ENCODE measurements around the gene CBFA2T2. TPM values are rescaled to one million over a fixed set of nuclear protein-coding genes. Genes with fewer than 3 reads are reported as not detected.

Gene CBFA2T2
- total RNA-seq, 2 experiments from 2014 or later: 19.2 to 20.3 TPM

DNA sequence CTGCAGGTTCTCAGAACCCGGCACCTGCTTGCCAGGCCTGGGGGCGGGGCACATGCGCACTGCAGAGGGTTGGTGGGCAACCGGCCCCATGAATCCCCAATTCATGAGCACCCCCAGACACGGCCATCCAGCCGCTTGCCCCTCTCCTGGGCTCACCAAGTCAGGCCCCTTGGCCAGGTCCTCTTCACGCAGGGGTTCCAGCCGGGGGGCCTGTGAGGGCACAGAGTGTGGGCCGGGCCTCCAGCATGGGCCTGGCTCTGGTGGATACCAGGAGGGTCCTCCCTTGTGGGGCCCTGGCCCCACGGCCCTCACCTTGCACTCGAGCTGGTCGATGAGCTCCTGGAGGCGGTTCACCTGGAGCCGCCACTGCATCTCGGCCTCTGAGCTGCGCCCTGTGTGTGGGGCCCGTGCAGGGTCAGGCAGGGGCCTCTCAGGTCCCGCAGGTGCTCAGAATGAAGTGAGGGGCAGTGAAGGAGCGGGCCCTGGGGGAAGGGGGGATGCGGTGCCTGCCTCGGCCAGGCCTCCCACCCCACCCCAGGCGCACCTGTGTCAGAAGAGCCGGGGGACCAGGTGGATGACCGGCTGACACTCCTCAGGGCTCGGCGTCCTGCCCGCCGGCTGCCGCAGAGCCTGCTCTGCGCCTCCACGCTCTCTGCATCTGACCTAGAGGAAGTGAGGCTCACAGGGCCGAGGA, 169.6 kb downstream of the CBFA2T2 start:
- no peak overlapping the region for H3K4me3 Mint-ChIP-seq
- CTCF ChIA-PET: no interaction called here
- H3K27me3 Mint-ChIP-seq: no peaks in the 10 kb centered on the region
- POLR2A ChIA-PET: no interaction called here
- peaks cover 4% of the 10 kb centered on the region for H3K36me3 Mint-ChIP-seq (ENCODE audit: low read depth)
- DNase-seq: no peak
- peaks cover 20% of the 10 kb centered on the region for H3K4me1 Mint-ChIP-seq
- no peak overlapping the region for H3K27ac Mint-ChIP-seq
- H3K9me3 Mint-ChIP-seq: no peaks in the 10 kb centered on the region

DNA sequence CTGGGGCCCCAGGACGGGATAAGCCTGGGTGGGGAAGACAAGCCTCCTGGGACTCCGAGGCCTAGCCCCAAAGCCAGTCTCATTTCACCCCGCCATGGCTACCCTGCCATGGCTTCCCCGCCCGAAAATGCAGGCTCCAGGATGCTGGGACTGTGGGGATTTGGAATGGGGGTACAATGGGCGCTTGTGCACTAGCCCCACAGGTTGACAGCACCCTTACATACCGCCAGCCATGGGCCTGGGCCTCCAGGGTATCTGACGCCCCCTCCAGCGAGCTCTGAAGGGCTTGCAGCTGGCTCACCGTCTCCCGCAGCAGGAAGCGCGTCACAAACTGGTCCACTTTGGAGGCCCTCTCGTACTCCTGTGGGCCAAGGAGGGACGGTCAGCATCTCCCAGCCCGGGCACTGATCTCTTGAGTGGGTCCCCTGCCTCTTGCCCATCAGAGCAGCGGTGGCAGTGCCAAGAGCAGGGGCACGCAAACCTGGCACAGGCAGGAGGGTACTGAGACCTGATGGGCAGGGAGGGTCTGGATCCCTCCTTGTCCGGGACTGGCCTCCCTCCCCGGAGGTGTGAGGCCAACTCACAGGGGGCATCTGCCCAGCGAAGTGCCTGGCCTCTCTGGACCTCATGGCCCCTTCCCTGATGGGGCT, 170.3 kb downstream of the CBFA2T2 start:
- H3K27me3 Mint-ChIP-seq: no peaks in the 10 kb centered on the region
- CTCF ChIA-PET: no interaction called here
- peaks cover 7% of the 10 kb centered on the region for H3K36me3 Mint-ChIP-seq (ENCODE audit: low read depth)
- peaks cover 26% of the 10 kb centered on the region for H3K4me1 Mint-ChIP-seq
- POLR2A ChIA-PET: interaction anchor here (1.2 to 16.8 kb wide), 3 partner anchors 8 to 73 kb away, joined by 3 to 312 read pairs (median 7); no protein-coding TSS in a partner anchor
- H3K27ac Mint-ChIP-seq: no peak overlapping the region
- no peak overlapping the region for H3K4me3 Mint-ChIP-seq
- no peak for DNase-seq
- H3K9me3 Mint-ChIP-seq: no peaks in the 10 kb centered on the region

DNA sequence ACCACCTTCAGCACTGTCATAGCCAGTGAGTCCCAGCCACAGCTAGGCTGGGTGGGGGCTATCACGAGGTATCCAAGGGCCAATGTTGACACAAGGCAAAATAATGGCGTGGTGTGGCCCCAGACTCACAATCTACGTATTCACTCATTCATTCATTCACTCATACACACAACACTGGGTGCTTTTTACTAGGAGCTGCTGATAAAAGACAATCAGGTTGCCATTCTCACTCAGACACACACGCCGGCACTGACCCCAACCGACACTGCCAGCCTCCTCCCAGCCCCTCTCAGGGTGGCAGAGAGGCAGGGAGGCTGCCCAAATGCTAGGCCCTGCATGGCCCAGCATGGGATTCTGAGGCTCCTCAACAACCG, 170.8 kb downstream of the CBFA2T2 start:
- Mint-ChIP-seq H3K4me3 (no peak overlapping the region), H3K4me1 (peaks cover 31% of the 10 kb centered on the region), H3K36me3 (ENCODE audit: low read depth) (peaks cover 7% of the 10 kb centered on the region), H3K27ac (no peak overlapping the region), H3K9me3 (no peaks in the 10 kb centered on the region), H3K27me3 (no peaks in the 10 kb centered on the region)
- CTCF ChIA-PET: no interaction called here
- no peak for DNase-seq
- POLR2A ChIA-PET: interaction anchor here (0.7 to 16.8 kb wide), 4 partner anchors 9 to 72 kb away, joined by 3 to 312 read pairs (median 6); no protein-coding TSS in a partner anchor

DNA sequence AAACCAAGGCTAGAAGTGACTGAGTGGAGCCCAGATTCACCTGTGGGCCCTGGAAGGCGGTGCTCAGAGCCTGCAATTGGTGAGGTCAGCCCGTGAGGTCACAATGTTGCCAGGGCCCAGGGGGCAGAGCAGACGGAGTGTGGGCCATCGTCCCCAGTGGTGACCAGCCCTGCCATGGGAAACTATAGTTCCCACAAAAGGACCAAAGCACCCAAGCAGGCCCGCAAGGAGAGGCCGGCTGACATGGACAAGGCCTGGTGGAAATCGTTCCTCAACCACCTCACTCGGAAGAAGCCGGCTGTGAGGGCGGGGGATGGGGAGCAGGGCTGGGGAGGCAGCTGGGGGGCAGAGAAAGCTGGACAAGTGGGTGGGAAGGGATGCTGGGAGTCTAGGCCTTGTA, 172.3 kb downstream of the CBFA2T2 start, which contains the start of gene C20orf144:
Gene C20orf144 (plus strand): TSS at position 156 of the 400 bp plus-strand sequence. CDS start 19 bp downstream, at position 175.
- CTCF ChIA-PET: interaction anchor here (0.8 kb wide), 1 partner anchor 9 kb away, joined by 4 read pairs; no protein-coding TSS in a partner anchor
- H3K4me3 Mint-ChIP-seq: peak within 1 kb of the TSS; percentile 79
- POLR2A ChIA-PET: interaction anchor here (1.4 to 16.8 kb wide), 8 partner anchors 13 to 332 kb away, joined by 3 to 312 read pairs (median 16); partner anchors contain the start of genes CBFA2T2, E2F1, RALY and ZNF341
- peaks cover 7% of the 10 kb centered on the region for H3K36me3 Mint-ChIP-seq (ENCODE audit: low read depth)
- H3K4me1 Mint-ChIP-seq: peaks cover 43% of the 10 kb centered on the region
- no peaks in the 10 kb centered on the region for H3K9me3 Mint-ChIP-seq
- H3K27ac Mint-ChIP-seq: peak within 1 kb of the TSS; percentile 88
- DNase-seq: no peak
- H3K27me3 Mint-ChIP-seq: no peaks in the 10 kb centered on the region

DNA sequence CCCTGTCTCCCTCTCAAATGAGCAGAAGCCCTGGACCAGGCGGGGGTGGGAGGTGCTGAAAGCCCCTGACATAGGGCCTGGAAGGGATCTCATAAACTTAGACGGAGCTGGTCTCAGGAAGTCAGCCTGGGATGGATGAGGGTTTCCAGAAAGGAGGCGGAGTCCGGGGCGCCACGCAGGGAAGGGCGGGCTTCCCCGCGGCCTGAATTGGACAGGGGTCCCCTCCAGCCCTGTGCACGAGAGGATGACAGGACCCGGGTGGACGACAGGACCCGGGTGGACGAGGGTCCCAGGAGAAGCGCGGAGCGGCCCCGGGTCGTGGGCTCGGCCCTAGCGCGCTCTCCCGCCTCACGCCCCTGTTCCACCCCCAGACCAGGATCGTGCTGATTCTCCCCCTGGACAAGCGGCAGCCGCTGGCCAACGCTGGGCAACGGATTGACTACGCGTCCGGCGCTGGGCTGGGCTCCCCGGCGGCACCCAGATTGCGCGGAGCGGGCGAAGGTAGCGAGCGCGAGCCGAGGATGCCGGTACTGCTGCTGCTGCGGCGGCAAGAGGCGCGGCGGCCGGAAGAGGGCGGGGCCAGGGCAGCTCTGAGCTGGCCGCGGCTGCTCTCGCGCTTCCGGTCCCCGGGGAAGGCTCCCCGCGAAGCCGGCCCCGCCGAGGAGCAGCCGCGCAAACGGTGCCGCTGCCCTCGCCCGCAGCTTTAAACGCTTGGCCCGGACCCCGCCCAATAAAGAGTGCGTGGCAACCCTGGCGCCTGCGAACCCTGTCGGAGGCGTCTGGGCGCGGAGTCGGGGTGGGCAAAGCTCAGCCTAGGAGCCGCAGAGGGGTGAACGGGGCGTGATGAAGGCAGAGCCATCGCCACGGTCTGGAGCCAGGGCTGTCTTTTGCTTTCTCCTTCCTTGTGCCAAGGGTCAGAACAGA, 173.5 kb downstream of the CBFA2T2 start:
- peaks cover 10% of the 10 kb centered on the region for H3K36me3 Mint-ChIP-seq (ENCODE audit: low read depth)

DNA sequence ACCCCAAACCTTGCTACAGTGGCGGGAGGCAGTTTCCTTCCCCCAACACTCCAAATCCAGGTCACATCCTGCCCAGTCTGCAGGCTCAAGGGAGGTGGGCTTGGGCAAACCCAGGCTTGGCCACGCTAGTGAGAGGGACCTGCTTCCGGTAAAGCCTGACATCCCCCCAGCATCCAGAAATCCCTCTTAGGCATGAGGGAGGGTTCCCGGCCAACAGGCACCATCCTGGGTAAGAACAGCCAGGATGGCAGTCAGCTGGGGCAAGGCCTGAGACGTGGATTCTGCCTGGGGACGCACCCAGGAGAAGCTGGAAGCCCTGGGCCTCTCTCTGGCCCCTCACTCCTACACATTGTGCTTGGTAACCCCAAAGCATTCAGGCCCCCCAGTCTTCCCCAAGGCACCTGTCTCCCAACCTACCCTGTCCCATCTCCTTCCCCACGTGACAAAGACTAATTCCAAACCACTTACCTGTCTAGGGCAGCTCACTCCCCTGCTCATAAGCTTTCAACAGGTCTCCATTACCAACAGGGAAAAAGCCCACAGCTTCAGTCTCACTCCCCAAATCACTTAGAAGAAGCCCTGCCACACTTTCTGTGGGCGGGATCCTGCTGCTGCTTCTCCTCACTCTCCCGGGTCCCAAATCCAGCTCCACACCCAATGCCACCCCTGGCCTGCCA, 174.3 kb downstream of the CBFA2T2 start:
- ChIA-PET CTCF (interaction anchor here (0.6 to 1.4 kb wide), 6 partner anchors 11 to 210 kb away, joined by 3 to 5 read pairs (median 3); partner anchors contain the start of gene ZNF341), POLR2A (interaction anchor here (0.7 to 16.8 kb wide), 20 partner anchors 11 to 330 kb away, joined by 3 to 312 read pairs (median 13); partner anchors contain the start of genes CBFA2T2, E2F1, PXMP4 and RALY)
- no peaks in the 10 kb centered on the region for H3K27me3 Mint-ChIP-seq
- H3K36me3 Mint-ChIP-seq (ENCODE audit: low read depth): peaks cover 11% of the 10 kb centered on the region
- DNase-seq: no peak
- H3K9me3 Mint-ChIP-seq: no peaks in the 10 kb centered on the region
- H3K4me1 Mint-ChIP-seq: peaks cover 52% of the 10 kb centered on the region
- H3K4me3 Mint-ChIP-seq: peak overlapping the region; percentile 79
- peak overlapping the region; percentile 88 for H3K27ac Mint-ChIP-seq

More for the DNA sequence above, 173.5 kb downstream of the CBFA2T2 start:
- Mint-ChIP-seq H3K27me3 (no peaks in the 10 kb centered on the region), H3K27ac (peak overlapping the region; percentile 88), H3K4me1 (peaks cover 48% of the 10 kb centered on the region), H3K4me3 (peak overlapping the region; percentile 79), H3K9me3 (no peaks in the 10 kb centered on the region)
- ChIA-PET POLR2A (interaction anchor here (0.6 to 16.8 kb wide), 25 partner anchors 11 to 448 kb away, joined by 3 to 312 read pairs (median 5); partner anchors contain the start of genes CBFA2T2, CDK5RAP1, E2F1 and EIF2S2), CTCF (interaction anchor here (0.8 to 1.4 kb wide), 4 partner anchors 10 to 210 kb away, joined by 3 to 4 read pairs (median 4); no protein-coding TSS in a partner anchor)
- peak; percentile 89 for DNase-seq

DNA sequence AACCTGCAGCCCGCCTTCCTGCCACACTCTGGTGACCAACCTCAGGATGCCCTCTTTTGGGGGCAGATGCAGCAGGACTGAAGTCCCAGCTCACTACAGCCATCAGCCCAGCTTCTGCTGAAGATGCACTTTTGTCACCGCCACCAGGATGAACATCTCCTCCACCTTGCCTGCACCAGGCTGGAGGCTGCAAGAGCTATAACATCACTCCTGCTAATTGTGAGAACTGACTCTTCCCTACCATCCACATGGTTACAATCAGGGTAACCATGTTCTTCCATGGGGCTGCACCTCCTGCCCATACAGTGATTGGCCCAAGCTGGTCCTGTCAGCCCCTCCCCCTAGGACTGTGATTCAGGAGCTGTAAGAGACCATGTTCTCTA, 174.9 kb downstream of the CBFA2T2 start:
- H3K9me3 Mint-ChIP-seq: no peaks in the 10 kb centered on the region
- H3K27me3 Mint-ChIP-seq: no peaks in the 10 kb centered on the region
- ChIA-PET POLR2A (interaction anchor here (0.7 to 16.8 kb wide), 16 partner anchors 9 to 221 kb away, joined by 3 to 312 read pairs (median 16); partner anchors contain the start of genes CBFA2T2, E2F1, PXMP4 and SNTA1), CTCF (interaction anchor here (0.6 to 1.4 kb wide), 5 partner anchors 10 to 211 kb away, joined by 3 to 5 read pairs (median 3); partner anchors contain the start of gene ZNF341)
- H3K27ac Mint-ChIP-seq: peak overlapping the region; percentile 88
- peaks cover 11% of the 10 kb centered on the region for H3K36me3 Mint-ChIP-seq (ENCODE audit: low read depth)
- DNase-seq: no peak
- H3K4me1 Mint-ChIP-seq: peaks cover 52% of the 10 kb centered on the region
- H3K4me3 Mint-ChIP-seq: peak overlapping the region; percentile 79

DNA sequence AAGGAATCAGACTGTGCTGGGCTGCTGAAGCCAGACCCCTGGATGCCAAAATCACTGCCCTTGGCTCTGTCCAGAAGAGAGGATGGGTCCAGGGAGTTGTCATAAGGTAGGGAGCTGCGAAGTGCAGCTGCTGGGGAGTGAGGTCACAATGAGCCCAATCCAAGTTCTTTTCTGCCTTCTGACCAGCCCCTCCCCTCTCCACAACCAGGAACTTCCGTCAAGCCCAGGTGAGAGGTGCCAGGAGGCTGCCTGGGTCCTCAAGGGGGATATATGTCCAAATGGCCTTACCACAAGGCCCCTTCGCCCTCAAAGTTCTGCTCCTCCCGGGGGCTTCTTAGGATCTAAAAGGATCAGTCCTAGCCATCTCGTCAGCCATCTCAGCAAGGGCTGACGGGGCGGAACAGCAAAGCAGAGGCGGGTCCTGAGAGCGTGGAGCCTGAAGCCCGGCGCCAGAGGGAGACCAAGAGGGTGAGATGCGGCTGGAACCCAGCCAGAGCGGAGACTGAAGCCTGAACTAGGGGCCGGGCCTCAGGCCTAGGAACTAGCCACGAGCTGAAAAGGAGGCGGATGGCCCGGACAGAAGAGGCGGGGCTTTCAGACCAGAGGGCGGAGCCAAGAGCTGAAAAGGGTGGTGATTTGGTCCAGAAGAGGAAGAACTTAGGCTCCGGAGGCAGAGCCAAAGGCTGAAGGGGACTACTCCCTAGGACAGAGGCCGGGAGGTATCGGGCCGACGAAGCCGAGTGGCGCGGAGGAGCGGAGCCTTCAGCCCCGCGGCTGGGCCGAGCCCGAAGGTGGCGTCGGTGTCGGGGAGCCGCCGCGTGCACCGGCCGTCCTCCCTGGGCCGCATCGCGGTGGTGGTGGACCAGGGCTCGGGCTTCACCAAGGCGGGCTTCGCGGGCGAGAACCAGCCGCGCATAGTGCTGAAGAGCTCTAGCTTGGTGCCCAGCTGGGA, 176.7 kb downstream of the CBFA2T2 start, which contains the start of gene ACTL10:
Gene ACTL10 (plus strand): TSS at position 651 of the 952 bp plus-strand sequence. CDS start 555 bp downstream, outside the sequence.
- Mint-ChIP-seq H3K4me1 (peaks cover 58% of the 10 kb centered on the region), H3K36me3 (ENCODE audit: low read depth) (peaks cover 11% of the 10 kb centered on the region), H3K4me3 (peak within 1 kb of the TSS; percentile 91), H3K27ac (peak within 1 kb of the TSS; percentile 90), H3K27me3 (no peaks in the 10 kb centered on the region), H3K9me3 (no peaks in the 10 kb centered on the region)
- ChIA-PET POLR2A (interaction anchor here (0.8 to 16.8 kb wide), 20 partner anchors 9 to 445 kb away, joined by 3 to 312 read pairs (median 10); partner anchors contain the start of genes CBFA2T2, CHMP4B, EIF2S2 and PXMP4), CTCF (interaction anchor here (0.6 to 4.9 kb wide), 13 partner anchors 13 to 280 kb away, joined by 3 to 63 read pairs (median 6); partner anchors contain the start of genes CBFA2T2, PXMP4 and SNTA1)
- DNase-seq: peak; percentile 88

DNA sequence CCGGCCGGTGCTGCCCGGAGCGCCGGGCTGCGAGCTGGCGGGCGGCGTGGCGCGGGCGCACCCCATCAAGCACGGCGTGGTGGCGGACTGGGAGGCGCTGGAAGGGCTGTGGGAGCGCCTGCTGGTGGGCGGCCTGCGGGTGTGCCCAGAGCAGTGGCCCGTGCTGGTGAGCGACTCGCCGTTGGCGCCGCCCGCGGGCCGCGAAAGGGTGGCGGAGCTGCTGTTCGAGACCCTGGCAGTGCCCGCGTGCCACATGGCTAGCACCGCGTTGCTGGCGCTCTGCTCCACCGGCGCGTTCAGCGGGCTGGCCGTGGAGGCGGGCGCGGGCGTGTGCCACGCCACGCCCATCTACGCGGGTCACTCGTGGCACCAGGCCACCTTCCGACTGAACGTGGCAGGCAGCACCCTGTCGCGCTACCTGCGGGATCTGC, 177.4 kb downstream of the CBFA2T2 start:
- Mint-ChIP-seq H3K27ac (peak overlapping the region; percentile 71), H3K4me1 (peaks cover 57% of the 10 kb centered on the region), H3K4me3 (peak overlapping the region; percentile 91), H3K9me3 (no peaks in the 10 kb centered on the region), H3K36me3 (ENCODE audit: low read depth) (peaks cover 15% of the 10 kb centered on the region), H3K27me3 (no peaks in the 10 kb centered on the region)
- CTCF ChIA-PET: interaction anchor here (0.8 to 4.9 kb wide), 20 partner anchors 12 to 302 kb away, joined by 3 to 63 read pairs (median 5); partner anchors contain the start of genes CBFA2T2, PXMP4 and SNTA1
- POLR2A ChIA-PET: interaction anchor here (1.1 to 16.8 kb wide), 17 partner anchors 8 to 445 kb away, joined by 3 to 312 read pairs (median 10); partner anchors contain the start of genes CBFA2T2, EIF2S2, PXMP4 and RALY
- DNase-seq: peak; percentile 51

DNA sequence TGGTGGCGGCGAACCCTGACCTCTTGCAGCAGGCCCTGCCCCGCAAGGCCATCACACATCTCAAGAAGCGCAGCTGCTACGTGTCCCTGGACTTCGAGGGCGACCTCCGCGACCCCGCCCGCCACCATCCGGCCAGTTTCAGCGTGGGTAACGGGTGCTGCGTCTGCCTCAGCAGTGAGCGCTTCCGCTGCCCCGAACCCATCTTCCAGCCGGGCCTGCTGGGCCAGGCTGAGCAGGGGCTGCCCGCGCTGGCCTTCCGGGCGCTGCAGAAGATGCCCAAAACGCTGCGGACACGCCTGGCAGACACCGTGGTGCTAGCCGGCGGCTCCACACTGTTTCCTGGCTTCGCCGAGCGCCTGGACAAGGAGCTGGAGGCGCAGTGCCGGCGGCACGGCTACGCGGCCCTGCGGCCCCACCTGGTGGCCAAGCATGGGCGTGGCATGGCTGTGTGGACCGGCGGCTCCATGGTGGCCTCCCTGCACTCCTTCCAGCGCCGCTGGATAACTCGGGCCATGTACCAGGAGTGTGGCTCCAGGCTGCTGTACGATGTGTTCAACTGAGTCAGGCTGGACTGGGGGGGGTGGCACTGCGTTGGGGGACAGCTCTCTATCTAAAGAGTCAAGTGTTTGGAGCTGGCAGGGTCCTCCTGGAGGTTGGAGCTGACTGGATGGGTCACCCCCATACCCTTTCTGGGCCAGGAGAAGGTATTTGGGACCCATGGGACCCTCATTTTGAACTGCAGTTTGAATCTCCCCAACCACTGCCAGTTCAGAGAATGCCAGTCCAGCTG, 178.0 kb downstream of the CBFA2T2 start:
- POLR2A ChIA-PET: interaction anchor here (0.7 to 16.8 kb wide), 18 partner anchors 8 to 444 kb away, joined by 3 to 312 read pairs (median 7); partner anchors contain the start of genes CBFA2T2, EIF2S2, PXMP4 and RALY
- H3K4me1 Mint-ChIP-seq: peaks cover 58% of the 10 kb centered on the region
- peaks cover 15% of the 10 kb centered on the region for H3K36me3 Mint-ChIP-seq (ENCODE audit: low read depth)
- CTCF ChIA-PET: interaction anchor here (0.7 to 4.9 kb wide), 24 partner anchors 12 to 302 kb away, joined by 3 to 63 read pairs (median 5); partner anchors contain the start of genes CBFA2T2, CDK5RAP1, PXMP4 and SNTA1
- DNase-seq: peak; percentile 83
- no peaks in the 10 kb centered on the region for H3K9me3 Mint-ChIP-seq
- H3K4me3 Mint-ChIP-seq: peak overlapping the region; percentile 91
- no peaks in the 10 kb centered on the region for H3K27me3 Mint-ChIP-seq
- peak overlapping the region; percentile 71 for H3K27ac Mint-ChIP-seq

Measured in activated CD4-positive, alpha-beta memory T cell treated with anti-CD3 and anti-CD28 coated beads, Interleukin-2, amount 10 ng/mL, durations not matched to agents 7 days and 5 days (primary cell).